GM12872 (cell line): ENCODE data around the gene SGMS1.

Source experiments
- TF ChIP-seq, protein P1 (sequence below): IDR thresholded peaks from 3 replicates; pipeline ENCODE4 v1.5.1; 2011; ENCODE audit warnings: low read depth, mild to moderate bottlenecking, low read length, moderate library complexity; ENCODE audit not compliant: insufficient read depth

Gene SGMS1

DNA sequence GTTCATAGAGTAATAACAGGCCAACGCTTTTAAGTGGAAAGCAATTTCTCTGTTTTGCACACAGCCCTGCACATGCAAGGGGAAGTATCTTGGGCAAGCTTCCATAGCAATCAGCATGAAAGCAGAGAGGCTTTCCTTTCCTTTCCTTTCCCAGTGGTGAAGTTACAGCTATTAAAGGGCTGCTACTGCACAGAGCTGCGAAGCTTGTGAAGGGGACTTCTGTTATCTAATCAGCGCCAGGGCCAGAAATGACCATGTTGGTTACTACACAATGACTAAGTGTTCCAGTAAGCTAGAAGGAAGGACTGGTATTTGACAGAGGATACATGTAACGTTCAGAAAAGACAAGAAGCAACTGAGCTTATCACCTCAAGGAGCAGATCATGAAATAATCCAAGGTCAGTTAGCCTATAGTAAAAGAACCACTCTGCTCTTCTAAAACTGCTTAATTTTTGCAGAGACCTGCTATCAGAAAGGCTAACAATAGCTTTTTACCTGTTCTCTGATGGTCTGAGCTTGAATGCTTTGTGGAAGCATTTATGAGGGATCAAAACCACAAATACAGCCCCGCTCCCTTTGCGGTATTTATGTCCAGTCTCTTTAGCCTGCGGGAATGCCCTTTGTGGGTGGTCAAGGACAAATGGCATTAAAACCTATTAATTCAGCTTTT is 45.9 kb downstream of the SGMS1 start:
- TF ChIP-seq, protein P1, sequence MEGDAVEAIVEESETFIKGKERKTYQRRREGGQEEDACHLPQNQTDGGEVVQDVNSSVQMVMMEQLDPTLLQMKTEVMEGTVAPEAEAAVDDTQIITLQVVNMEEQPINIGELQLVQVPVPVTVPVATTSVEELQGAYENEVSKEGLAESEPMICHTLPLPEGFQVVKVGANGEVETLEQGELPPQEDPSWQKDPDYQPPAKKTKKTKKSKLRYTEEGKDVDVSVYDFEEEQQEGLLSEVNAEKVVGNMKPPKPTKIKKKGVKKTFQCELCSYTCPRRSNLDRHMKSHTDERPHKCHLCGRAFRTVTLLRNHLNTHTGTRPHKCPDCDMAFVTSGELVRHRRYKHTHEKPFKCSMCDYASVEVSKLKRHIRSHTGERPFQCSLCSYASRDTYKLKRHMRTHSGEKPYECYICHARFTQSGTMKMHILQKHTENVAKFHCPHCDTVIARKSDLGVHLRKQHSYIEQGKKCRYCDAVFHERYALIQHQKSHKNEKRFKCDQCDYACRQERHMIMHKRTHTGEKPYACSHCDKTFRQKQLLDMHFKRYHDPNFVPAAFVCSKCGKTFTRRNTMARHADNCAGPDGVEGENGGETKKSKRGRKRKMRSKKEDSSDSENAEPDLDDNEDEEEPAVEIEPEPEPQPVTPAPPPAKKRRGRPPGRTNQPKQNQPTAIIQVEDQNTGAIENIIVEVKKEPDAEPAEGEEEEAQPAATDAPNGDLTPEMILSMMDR = no peak

DNA sequence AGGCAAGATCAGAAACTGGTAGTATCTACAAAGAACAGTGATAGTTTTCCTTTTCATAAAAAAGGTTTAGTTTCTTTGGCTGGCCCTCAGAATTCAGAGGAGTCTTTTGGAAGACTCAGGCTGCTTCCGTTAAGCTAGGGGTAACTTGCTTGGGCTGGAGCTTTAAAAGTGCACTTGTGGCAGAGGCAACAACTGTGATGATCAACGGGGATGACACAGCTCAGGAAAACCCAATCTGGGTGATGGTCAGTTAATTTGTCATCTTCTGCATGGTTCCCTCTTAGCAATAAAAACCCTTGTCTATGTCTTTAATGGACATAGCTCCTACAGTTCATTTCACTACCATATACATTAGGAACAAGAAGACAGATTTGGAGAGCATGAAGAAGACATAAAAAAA is 46.7 kb downstream of the SGMS1 start:
- TF ChIP-seq, protein P1 = no peak

DNA sequence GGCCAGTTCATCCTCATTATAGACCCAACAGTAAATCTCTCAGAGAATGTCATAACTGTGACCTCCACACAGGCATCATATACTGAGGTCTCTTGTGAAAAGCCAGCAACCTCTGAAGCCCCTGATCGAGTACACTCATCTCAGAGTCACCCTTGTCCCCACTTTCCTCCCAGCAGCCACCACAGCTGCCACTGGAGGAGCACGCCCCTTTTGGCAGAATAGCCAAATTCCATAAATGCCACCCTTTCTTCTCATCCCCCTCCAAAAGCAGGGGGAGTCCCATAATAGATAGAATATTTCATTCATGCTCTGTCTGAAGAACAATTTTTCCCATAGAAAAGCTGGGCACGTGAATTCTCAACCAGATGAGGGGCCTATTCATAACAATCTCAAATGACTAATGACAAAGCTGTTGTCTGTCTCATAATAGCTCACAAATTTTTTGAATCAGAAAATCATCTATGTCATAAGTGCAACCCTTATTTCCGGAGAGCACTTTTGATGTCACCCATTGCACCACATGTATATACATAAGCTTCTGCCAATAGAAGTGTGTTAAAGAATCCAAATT is 47.4 kb downstream of the SGMS1 start:
- TF ChIP-seq, protein P1 = no peak

DNA sequence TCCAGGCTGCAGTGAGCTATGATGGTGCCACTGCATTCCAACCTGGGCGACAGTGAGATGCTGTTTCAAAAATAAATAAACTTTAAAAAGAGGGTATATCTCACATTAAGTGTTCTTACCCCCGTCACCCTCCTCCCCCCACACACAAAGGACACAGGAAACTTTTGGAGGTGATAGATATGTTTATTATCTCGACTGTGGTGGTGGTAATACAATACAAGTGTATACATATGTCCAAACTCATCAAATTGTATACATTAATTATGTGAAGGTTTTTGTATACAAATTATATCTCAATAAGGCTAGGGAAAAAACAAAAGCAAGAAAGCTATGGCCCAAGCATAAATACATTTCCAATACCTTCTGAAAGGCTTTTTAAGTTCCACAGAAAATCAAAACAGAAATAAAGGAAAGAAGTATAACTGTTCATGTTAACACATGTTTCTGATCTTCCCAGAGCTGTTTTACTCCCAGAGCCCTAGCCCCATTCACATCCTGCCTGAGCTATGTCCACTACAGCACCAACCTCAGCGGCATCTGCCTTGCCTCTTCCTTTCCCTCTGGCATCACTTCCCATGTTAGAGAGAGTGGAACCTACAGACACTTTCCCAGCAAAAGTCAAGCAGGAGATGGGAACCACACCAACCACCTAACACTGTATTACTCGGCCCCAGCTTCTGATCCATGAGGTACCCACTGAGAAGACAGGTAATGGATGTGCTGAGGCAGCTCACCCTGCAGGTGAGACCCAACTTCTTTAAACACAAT is 48.1 kb downstream of the SGMS1 start:
- TF ChIP-seq, protein P1 = no peak

GRCh38 chr10:50574931-50575330 is 48.8 kb downstream of the SGMS1 start:
- TF ChIP-seq, protein P1 = no peak

DNA sequence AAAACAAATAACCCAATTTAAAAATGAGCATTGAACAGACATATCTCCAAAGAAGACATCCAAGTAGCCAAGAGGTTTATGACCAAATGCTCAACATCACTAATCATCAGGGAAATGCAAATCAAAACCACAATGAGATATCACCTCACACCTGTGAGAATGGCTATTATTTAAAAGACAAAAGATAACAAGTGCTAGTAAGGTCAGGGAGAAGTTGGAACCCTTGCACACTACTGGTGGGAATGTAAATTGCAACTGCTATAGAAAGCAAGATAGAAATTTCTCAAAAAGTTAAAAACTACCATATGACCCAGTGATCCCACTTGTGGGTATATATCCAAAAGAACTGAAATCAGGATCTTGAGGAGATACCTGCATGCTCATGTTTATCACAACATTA is 49.5 kb downstream of the SGMS1 start:
- TF ChIP-seq, protein P1 = 0 out of 3 replicates have a peak, but pooled peaks have one; percentile 7

GRCh38 chr10:50572017-50572491 is 51.7 kb downstream of the SGMS1 start:
- TF ChIP-seq, protein P1 = no peak
